HG03135 (cell line): ENCODE results near the gene TMSB15B.
A peak's percentile ranks its signal among the peaks of the same experiment; 100 is the strongest.
"Not testable (repeated sequence)": the region's sequence is repeated elsewhere in the genome, so short reads cannot be mapped to it uniquely, and the experiment has no call there.

ENCODE experiments used
- ATAC-seq: cut with Tn5 transposase; IDR thresholded peaks from one replicate; pipeline ENCODE4 v1.9.1; 2021; ENCODE audit warnings: mild to moderate bottlenecking, moderate library complexity; ENCODE audit not compliant: unreplicated experiment

The TMSB15B gene

DNA sequence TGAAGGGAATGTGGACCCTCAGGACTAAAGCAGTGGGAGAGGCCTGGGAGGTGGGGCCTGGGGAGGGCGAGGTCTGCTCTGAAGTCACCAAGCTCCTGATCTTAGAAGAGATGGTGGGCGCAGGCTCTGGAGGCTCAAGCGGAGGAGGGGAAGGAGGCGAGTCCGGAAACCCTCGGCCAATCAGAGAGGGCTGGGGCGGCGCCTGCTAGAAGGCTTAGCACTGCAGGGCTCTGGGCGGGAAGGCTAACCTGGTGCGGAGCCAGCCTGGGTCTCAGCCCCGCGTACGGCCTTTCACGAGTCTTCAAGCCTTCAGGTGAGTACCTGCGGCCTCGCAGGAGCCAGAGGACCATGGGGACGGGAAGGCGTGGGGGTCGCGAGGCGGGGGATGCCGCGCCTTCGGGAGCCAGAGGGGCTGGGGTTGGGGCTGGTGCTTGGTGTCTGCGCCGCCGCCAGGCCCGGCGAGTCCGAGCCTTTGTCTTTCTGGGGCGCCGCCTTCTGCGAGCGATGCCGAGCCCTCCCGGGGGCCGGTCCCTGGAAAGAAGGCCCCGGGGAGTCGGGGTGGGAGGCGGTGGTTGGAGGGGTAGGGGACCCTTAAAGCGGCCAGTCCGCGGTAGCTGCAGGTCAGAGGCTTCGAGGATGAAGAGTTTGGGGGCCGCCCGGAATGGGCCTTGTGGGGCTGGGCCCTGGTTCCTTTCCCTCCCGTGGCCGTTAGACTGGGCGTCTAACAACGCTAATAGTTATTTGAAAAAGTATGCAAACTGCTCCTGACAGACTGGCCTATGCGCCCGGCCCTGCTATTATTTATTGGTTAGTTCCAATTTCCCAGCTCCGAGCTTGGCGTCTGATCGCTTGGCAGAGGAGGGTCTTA lies at the start of gene TMSB15B:
TMSB15B (plus strand) TSS at position 217 of the 868 bp plus-strand sequence.
- ATAC-seq: peak; percentile 99

DNA sequence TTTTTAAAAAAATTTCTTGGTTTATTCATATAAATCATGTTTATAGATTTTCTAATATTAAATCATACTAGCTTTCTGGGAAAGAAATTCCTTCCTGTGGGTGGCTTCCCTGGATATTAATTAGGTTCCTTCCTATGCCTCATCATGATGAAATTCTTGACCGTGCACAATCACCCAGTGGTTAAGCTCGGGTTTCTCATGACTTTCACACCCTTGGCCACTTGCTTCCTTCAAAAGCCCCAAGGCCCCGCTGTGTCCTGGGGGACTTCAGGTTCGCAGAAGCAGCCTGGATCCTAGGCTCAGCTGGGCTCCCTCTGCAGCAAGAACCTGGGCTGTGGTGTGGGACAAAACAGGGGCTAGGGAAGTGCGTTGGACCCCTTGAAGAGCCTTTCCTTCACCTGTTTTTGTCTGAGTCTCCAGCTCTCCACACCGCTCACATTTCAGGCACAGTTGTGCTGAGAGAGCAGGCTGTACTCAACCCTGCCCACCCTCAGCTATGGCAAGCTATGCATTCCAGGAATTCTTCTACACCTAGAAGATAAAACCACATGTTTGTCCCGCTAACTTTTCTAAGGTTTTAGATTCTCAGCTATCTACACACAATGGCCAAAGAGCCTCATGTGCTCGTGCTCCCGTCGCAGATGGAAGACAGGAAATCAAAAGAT lies 48.9 kb upstream of the TMSB15B start:
- ATAC-seq: no peak

DNA sequence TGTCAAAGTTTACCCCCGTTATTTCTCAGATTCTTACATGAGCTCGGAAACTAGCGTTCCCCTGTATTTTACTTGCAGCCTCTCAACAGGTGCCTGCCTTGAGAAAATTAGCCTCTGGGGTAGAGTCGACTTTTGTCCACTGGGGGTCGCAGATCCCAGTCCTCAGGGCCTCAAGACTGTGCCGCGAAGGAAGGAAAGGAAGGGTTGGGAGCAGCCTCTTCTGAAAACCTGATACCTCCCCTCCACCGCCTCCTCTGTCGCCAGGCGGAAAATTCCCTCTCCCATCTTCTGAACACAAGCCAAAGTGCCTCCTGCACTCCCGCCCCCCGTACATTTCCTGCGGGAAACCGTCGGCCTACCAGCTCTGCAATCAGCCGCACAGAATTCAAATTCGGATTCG lies 44.4 kb upstream of the TMSB15B start:
- ATAC-seq: no peak

DNA sequence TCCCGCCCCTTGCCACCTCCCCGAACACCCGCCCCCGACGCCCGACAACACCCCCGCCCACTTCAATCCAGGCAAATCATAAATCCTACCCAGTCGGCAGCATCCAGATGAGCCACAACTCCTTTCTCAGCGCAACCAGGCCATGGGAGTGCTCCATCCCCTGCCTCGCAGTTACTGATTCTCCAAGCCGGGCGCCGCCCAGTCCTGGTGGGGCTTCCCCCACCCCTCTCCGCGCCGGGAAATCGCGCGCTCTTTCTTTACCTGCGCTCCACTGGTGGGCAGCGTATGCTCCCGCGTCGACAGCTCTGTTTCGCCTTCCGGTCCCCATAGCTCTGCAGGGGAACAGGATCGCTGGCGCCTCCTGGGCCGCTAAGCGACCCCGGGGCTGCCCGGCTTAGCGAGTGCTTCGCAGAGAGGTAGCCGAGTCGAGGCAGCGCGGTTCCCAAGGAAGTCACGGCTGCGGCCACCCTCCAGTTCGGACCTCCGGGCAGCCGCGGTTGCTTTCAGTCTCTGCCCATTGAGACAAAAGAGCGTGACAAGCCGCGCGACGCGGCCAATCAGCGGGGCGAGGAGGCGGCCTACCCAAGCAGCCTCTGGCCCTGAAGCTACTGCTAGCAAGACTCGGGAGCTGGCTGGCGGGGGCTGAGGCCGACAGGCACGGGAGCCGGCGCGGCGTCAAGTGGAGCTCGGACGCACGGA lies 43.7 kb upstream of the TMSB15B start:
- peak; percentile 62 for ATAC-seq

DNA sequence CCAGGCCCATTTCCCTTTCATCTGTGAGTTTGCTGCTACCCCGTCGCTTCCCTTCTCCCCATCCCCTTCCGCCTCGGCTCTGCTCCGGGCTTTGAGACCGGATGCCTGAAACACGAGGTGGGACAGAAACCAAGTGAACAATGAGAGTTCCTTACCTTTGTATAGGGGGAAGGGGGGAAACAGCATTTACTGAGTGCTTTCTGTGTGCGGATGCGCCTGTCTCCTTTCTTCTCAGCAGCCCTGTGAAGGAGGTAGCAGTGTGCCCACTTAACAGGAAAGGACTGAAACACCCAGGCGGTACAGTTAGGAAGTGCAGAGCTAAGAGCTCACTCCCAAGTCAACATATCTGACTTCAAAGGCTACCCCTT lies 43.2 kb upstream of the TMSB15B start:
- ATAC-seq: peak; percentile 50

DNA sequence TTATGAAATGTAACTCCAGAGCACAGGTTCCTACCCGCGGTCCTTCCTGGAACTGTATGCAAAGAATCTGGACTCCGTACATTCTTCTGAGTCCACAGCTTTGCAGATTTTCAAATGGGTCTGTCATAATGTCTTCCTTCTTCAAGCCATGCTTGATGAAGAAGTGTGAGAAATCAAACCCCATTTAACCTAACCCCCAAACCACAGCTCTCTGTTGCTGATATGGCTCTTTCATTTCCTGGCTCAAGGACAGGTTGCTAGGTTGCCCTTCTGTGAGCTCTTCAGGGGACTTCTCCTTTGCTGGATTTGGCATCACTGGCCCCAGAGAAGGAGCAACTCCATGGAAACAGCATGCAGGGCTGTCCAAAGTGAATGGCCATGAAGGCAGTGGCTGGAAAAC lies 41.9 kb upstream of the TMSB15B start:
- peak; percentile 56 for ATAC-seq

DNA sequence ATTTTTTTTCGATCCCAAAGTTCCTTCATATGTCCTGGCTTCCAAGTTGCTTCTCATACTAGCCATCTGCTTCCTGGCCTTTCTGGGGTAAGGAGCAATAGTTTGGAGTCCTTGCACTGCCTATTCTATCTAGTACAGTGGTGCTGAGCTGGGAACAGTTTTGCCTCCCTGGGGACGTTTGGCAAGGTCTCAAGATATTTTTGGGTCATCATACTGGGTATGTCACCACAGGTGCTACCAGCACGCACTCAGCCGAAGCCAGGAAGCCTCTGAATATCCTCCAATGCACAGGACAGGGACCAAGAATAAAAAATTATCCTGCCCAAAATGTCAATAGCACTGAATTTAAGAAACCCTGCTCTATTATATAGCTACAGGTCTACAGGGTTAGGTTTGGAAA lies 35.4 kb upstream of the TMSB15B start:
- no peak for ATAC-seq

DNA sequence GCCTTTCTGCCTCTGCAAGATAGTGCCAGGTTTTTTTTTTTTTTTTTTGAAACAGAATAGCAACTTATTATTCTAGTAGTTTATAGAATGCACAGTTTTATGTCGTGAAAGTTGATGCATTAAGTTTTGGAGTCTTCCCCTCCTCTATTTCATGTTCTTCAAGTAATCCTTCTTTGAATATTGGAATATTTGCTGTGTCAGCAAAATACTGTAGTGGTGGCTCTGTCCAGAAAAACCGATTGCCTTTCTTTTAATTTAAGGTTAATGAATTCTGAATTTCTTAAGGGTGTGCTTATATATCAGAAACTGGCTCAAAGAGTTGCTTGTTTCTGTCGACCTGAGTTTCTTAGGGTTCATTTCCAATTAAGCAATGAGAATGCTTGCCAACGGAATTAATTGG lies 34.8 kb upstream of the TMSB15B start:
- ATAC-seq: no peak

DNA sequence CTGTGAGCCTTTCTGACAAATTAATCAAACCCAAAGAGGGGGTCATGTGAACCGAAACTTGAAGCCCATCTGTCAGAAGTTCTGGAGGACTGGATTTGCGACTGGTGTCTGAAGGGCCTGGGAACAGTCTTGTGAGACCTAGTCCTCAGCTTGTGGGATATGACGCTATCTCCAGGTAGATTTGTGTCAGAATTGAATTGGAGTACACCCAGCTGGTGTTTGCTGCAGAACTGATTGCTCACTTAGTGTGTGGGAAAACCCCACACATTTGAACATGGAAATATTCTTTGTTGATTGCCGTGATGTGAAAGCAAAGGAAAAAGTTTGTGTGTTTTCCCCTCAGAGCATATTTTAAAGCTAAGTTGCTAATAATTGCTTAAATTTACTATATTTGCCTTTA lies 30.3 kb upstream of the TMSB15B start:
- peak; percentile 66 for ATAC-seq

DNA sequence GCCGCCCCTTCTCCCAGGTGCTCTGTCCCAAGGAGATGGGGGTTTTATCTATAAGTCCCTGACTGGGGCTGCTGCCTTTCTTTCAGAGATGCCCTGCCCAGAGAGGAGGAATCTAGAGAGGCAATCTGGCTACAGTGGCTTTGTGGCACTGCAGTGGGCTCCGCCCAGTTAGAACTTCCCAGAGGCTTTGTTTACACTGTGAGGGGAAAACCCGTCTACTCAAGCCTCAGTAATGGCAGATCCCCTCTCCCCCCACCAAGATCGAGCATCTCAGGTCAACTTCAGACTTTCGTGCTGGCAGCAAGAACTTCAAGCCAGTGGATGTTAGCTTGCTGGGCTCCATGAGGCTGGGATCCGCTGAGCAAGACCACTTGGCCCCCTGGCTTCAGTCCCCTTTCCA lies 22.2 kb upstream of the TMSB15B start:
- not testable (repeated sequence) for ATAC-seq

DNA sequence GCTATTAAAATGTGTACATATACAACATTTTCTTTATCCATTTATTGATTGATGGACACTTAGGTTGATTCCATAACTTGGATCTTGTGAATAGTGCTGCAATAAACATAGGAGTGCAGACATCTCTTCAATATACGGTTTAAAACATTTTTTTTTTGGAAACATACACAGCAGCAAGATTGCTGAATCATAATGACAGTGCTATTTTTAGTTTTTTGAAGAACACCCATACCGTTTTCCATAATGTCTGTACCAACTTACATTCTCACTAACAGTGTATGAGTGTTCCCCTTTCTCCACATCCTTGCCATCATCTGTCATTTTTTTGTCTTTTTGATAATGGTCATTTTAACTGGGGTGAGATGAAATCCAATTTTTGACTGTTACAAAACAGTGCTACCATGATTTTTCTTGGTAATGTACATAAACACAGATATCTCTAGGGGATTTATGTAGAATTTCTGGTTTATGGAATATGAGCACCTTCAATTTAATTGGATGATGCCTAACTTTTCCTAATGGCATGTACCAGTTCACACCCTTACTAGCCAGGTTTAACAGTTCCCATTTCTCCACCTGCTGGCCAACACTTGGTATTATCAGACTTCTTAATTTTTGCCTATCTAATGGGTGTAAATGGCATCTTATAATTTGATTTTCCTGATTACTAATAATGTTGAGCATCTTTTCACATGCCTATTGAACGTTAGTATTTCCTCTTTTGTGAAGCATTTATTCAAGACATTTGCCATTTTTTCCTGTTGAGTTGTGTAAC lies 21.0 kb upstream of the TMSB15B start:
- ATAC-seq: no peak

DNA sequence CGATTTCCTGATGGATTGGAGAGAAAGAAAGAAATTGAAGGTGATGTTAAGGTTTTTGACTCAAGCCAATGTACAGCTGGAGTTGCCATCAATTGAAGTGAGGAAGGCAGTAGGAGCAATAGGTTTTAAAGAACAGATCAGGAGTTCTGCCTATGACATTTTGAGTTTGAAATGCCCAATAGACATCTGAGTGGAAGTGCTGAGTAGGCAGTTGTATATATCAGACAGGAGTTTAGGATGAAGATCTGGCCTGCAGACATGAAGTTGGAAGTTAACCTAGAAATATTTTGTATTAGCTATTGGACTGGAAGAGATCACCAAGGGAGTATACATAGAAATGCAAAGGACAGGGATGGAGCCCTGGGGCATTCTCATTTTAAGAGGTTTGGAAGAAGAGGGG lies 12.9 kb upstream of the TMSB15B start:
- no peak for ATAC-seq

DNA sequence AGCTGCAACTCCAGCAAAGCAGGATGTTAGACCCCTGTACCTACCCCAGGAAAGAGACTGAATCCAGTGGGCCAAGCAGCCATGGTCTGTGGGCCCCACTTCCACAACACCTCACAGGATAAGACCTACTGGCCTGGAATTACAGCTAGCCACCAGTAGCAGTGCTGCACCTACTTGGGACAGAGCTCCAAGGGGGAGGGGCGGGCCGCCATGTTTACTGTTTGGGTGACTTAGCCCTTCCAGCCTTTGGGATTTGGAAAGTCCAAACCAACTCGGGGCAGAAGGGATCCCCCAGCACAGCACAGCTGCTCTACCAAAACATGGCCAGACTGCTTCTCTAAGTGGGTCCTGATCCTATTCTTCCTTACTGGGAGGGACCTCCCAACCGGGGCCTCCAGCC lies 9.1 kb upstream of the TMSB15B start:
- no peak for ATAC-seq

DNA sequence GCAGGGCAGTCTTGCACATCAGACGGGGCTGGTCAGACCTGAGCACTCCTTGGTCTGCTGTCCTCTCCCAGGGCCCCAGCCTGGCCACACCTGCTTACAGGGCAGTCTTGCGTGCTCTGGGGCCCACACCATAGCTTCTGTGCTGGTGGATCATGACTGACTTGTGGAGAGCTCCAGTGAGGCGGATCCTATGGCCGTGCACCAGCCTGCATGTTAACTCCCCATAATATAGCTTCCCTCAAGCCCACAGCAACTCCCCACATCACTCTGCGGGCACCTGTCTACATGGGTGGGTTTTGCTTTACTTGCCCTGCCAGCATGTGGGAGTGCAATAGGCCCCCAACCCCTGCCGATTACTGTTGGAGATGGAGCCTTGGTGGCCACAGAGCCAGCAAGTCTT lies 8.2 kb upstream of the TMSB15B start:
- no peak for ATAC-seq

DNA sequence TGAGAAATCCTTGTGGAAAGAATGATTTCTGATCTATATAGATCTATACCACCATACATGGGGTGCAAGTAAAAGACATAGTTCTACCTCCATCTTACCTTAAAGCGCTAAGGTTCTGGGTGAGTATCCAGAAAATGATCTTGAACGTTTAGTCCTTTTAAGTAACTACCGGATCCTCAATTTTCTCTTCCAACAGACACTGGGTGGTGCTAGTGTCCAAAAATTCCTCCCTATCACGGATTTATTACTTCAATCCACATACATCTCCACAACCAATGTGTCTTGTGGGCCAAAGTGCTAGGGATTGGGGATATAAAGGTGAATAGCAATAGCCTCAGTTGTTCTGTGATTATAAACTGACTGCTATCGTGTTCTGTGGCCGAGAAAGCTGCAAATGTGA lies 1.8 kb upstream of the TMSB15B start:
- ATAC-seq: not testable (repeated sequence)

DNA sequence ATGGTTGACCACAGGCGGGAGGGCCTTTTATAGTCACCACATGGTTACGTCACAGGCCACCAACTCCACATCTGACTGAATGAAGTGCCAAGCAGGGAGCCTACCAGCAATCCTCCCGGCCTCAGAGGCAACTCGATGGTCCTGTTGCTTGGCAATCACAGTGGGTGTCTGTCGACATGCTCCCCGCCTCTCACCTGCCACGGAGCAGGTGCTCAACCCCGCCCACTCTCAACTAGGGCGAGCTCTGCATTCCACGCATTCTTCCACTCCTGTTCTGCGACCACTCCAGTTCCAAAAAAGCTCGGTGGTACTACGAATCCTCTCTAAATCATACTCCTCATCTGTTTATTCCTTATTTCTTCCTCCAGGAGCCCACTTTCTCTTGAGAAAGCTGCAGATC lies 21.1 kb downstream of the TMSB15B start:
- not testable (repeated sequence) for ATAC-seq

DNA sequence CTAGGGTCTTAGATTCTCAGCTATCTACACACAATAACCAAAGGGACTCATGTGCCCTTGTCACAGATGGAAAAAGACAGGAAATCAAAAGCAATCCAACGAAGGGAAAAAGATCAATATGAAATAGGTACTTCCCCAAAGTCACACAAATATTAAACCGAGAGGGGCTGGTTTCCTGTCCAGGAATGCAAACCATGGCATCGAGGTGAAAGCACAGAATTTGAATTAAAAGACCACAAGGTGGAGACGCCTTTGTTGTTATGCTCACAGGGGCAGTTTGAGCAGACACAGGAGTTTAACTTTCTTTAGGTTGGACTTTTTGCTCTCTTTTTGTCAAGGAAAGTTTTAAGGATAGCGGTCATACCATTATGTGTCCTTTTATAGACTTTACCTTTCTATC lies 36.8 kb downstream of the TMSB15B start:
- peak; percentile 74 for ATAC-seq

DNA sequence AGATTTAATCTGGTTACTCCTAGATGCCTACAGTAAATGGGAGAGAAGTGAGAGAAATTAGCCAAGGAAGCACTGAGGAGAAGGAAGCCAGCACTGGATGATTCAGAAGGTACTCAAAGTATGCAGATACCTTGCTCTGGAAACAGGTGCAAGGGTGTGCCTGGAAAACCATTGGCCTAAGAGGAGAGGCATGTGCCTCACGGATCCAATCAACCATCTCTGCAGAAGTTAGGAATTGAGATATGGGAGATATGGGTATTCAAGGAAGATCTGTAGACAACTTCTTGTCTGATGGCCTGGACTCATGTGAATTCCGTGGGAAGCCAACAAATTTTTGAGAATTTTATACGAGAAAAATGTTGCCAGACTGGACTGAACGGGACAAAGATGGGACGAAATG lies 46.4 kb downstream of the TMSB15B start:
- ATAC-seq: no peak

DNA sequence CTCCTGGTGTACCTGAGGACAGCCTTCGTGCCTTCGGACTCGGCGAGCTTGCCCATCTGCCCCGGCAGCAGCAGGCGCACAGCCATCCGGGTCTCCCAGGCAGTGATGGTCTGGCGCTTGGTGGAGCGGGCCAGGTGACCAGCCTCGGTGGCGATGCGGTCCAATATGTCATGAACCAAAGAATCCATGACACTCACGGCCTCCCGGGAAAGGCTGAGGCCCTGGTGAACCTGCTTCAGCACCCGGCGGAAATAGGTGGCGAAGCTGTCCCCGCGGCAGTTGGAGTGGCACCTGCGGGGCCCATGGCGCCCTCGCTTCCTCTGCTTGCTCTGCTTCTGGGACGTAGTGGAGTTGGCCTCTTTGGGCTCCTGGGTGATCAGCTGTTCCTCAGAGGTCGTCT lies 50.7 kb downstream of the TMSB15B start:
- ATAC-seq: no peak

DNA sequence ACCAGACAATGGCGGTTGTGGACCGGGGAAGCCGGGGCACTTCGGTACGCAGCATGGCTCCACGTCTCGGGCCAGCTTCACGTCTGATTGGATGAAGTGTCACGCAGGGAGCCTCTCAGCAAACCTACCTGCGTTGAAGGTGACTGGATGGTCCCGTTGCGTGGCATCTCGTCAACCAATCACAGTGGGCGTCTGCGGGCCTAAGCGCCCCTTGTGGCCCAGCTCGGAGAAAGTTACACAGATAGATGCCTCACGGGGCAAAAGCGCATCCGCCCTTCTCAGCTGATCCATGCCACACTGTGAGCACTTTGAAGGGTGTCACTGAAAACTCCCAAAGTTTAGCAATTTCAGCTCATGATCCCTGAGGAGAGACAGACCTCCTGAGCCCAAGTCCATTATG lies 51.2 kb downstream of the TMSB15B start, which contains the start of gene H2BW1:
H2BW1 (minus strand) TSS at position 103 of the 400 bp plus-strand sequence. CDS start 132 bp downstream, outside the sequence.
- no peak for ATAC-seq

DNA sequence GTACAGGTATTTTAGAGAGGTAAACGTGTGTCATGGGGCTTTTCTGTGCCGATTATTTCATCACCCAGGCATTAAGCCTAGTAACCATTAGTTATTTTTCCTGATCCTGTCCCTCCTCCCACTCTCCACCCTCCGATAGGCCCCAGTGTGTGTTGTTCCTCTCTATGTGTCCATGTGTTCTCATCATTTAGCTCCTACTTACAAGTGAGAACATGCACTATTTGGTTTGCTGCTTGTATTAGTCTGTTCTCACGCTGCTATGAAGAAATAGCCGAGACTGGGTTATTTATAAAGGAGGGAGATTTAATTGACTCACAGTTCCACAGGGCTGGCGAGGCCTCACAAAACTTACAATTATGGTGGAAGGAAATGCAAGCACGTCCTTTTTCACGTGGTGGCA lies 53.1 kb downstream of the TMSB15B start:
- ATAC-seq: not testable (repeated sequence)
